Activated CD4-positive, alpha-beta T cell treated with anti-CD3 and anti-CD28 coated beads, Interleukin-2, amount 50 U/mL, for 24 hours (primary cell): ENCODE measurements around the gene EXOC6B.
A peak's percentile ranks its signal among the peaks of the same experiment; 100 is the strongest.

ENCODE experiments used
- DNase-seq, 2 donors: peaks; one replicate each; pipeline ENCODE4 v3.0.0-alpha.2; 2020; ENCODE audit warnings: low read depth in 1 of 2, low spot score in 1 of 2

Gene EXOC6B

GRCh38 chr2:72180351-72180750 lies 645.5 kb downstream of the EXOC6B start:
- no peak for DNase-seq

- no peak for DNase-seq
Observed at GRCh38 chr2:72178551-72178950, 647.3 kb downstream of the EXOC6B start.

GRCh38 chr2:72176281-72176680 lies 649.6 kb downstream of the EXOC6B start:
- DNase-seq, result no peak

GRCh38 chr2:72175636-72176035 lies 650.2 kb downstream of the EXOC6B start:
- no peak for DNase-seq

GRCh38 chr2:72173640-72174321 lies 652.1 kb downstream of the EXOC6B start:
- DNase-seq, result no peak

- DNase-seq, result no peak
Observed at GRCh38 chr2:72172478-72172877, 653.4 kb downstream of the EXOC6B start.

GRCh38 chr2:72166279-72166678 lies 659.6 kb downstream of the EXOC6B start:
- DNase-seq, result no peak

GRCh38 chr2:72165792-72166191 lies 660.0 kb downstream of the EXOC6B start:
- no peak for DNase-seq

GRCh38 chr2:72162574-72162973 lies 663.3 kb downstream of the EXOC6B start:
- no peak for DNase-seq

- no peak for DNase-seq
Observed at GRCh38 chr2:72159211-72159993, 666.4 kb downstream of the EXOC6B start.

GRCh38 chr2:72157871-72158771 lies 667.7 kb downstream of the EXOC6B start:
- DNase-seq, result no peak

- DNase-seq, result no peak
Observed at GRCh38 chr2:72156872-72157271, 669.0 kb downstream of the EXOC6B start.

GRCh38 chr2:72155737-72156136 lies 670.1 kb downstream of the EXOC6B start:
- no peak for DNase-seq

- no peak for DNase-seq
Observed at GRCh38 chr2:72155151-72155550, 670.7 kb downstream of the EXOC6B start.

- no peak for DNase-seq
Observed at GRCh38 chr2:72154386-72154975, 671.4 kb downstream of the EXOC6B start.

GRCh38 chr2:72153924-72154323 lies 671.9 kb downstream of the EXOC6B start:
- no peak for DNase-seq

GRCh38 chr2:72153026-72153791 lies 672.6 kb downstream of the EXOC6B start:
- no peak for DNase-seq

GRCh38 chr2:72150861-72151356 lies 674.9 kb downstream of the EXOC6B start:
- no peak for DNase-seq

- DNase-seq, result peak; percentile 32 to 65
Observed at GRCh38 chr2:72150157-72150860, 675.5 kb downstream of the EXOC6B start.
